Fibroblast of lung (primary cell): ENCODE measurements around the gene SLC41A1.

Experiments
- EZH2 ChIP-seq: IDR thresholded peaks from 2 replicates; pipeline ENCODE4 v1.5.1; 2012; ENCODE audit warnings: low read length, control low read depth, mild to moderate bottlenecking; ENCODE audit errors: missing control alignments
- TF ChIP-seq, protein P1 (sequence below), 2 donors: IDR thresholded peaks in 1 of 2; conservative IDR thresholded peaks in 1 of 2; 1 replicate in 1 of 2; 2 replicates in 1 of 2; pipeline ENCODE4 v1.5.1; 2011 to 2012; ENCODE audit warnings: low read length in 2 of 2, control low read depth in 1 of 2, inconsistent platforms in 1 of 2, low read depth in 1 of 2, mild to moderate bottlenecking in 1 of 2

DNA sequence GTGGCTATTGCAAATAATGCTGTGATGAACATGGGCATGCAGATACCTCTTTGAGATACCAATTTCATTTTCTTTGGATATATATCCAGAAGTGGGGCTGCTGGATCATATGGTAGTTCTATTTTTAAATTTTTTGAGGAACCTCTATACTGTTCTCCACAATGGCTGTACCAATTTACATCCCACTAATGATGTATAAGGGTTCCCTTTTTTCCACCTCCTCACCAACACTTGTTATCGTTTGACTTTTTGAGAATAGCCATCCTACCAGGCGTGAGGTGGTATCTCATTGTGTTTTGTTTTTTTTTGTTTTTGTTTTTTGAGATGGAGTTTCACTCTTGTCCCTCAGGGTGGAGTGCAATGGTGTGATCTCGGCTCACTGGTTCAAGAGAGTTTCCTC, 56.4 kb downstream of the SLC41A1 start:
- TF ChIP-seq, protein P1, sequence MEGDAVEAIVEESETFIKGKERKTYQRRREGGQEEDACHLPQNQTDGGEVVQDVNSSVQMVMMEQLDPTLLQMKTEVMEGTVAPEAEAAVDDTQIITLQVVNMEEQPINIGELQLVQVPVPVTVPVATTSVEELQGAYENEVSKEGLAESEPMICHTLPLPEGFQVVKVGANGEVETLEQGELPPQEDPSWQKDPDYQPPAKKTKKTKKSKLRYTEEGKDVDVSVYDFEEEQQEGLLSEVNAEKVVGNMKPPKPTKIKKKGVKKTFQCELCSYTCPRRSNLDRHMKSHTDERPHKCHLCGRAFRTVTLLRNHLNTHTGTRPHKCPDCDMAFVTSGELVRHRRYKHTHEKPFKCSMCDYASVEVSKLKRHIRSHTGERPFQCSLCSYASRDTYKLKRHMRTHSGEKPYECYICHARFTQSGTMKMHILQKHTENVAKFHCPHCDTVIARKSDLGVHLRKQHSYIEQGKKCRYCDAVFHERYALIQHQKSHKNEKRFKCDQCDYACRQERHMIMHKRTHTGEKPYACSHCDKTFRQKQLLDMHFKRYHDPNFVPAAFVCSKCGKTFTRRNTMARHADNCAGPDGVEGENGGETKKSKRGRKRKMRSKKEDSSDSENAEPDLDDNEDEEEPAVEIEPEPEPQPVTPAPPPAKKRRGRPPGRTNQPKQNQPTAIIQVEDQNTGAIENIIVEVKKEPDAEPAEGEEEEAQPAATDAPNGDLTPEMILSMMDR (conservative IDR thresholded peaks at IDR 0.05 in 1 of 2, IDR thresholded peaks at IDR 0.05 in 1 of 2; ENCODE audit: low read depth in 1 of 2, low read length in 2 of 2) = no peak
- no peak for TF ChIP-seq EZH2
